Neural progenitor cell (in vitro differentiated cells): ENCODE measurements around the gene LILRB3. TPM values are rescaled to one million over a fixed set of nuclear protein-coding genes. Genes with fewer than 3 reads are reported as not detected.
A peak's percentile ranks its signal among the peaks of the same experiment; 100 is the strongest.

Experiments
- DNase-seq: peaks from one replicate; pipeline ENCODE4 v3.0.0-alpha.2; 2016; ENCODE audit warnings: low spot score
- H2AFZ ChIP-seq: fragments of 200-600 bp; sonication (generic); replicated peaks from 2 replicates; pipeline ENCODE4 v1.6.1; 2016; ENCODE audit warnings: antibody characterized with exemption
- H3F3A ChIP-seq: fragments of 200-600 bp; sonication (generic); 2 replicates; pipeline ENCODE4 v1.6.1; 2016; ENCODE audit warnings: antibody characterized with exemption, low read depth
- H3K27ac ChIP-seq: fragments of 200-600 bp; sonication (generic); 2 replicates; pipeline ENCODE4 v1.5.1; 2016; ENCODE audit warnings: mild to moderate bottlenecking
- H3K27me3 ChIP-seq: fragments of 200-600 bp; sonication (generic); 2 replicates; pipeline ENCODE4 v1.6.1; 2016; ENCODE audit warnings: mild to moderate bottlenecking, moderate library complexity
- H3K36me3 ChIP-seq: fragments of 200-600 bp; sonication (generic); 2 replicates; pipeline ENCODE4 v1.5.1; 2016
- H3K4me1 ChIP-seq: fragments of 200-600 bp; sonication (generic); 2 replicates; pipeline ENCODE4 v1.6.1; 2016; ENCODE audit warnings: mixed run types
- H3K4me2 ChIP-seq: fragments of 200-600 bp; sonication (generic); 2 replicates; pipeline ENCODE4 v1.6.1; 2016
- H3K4me3 ChIP-seq: fragments of 200-600 bp; sonication (generic); 2 replicates; pipeline ENCODE4 v1.5.1; 2016
- H3K79me2 ChIP-seq: fragments of 200-600 bp; sonication (generic); 2 replicates; pipeline ENCODE4 v1.6.1; 2016; ENCODE audit warnings: low read depth
- H3K9ac ChIP-seq: fragments of 200-600 bp; sonication (generic); 2 replicates; pipeline ENCODE4 v1.6.1; 2016
- H3K9me3 ChIP-seq: fragments of 200-600 bp; sonication (generic); 2 replicates; pipeline ENCODE4 v1.5.1; 2016; ENCODE audit warnings: low read depth
- H4K20me1 ChIP-seq: fragments of 200-600 bp; sonication (generic); 2 replicates; pipeline ENCODE4 v1.6.1; 2016; ENCODE audit warnings: low read depth
- H3K27ac Mint-ChIP-seq: 3 replicates; pipeline ENCODE4 v1.8.0; 2021; ENCODE audit warnings: mixed read lengths
- H3K27me3 Mint-ChIP-seq: 2 replicates; pipeline ENCODE4 v1.8.0; 2022; ENCODE audit warnings: low read depth, mild to moderate bottlenecking, inconsistent platforms, moderate library complexity, mixed read lengths; ENCODE audit not compliant: insufficient read depth
- H3K36me3 Mint-ChIP-seq: 3 replicates; pipeline ENCODE4 v1.8.0; 2021; ENCODE audit warnings: mixed read lengths
- H3K4me1 Mint-ChIP-seq: 3 replicates; pipeline ENCODE4 v1.8.0; 2021; ENCODE audit warnings: mixed read lengths
- H3K4me3 Mint-ChIP-seq: 3 replicates; pipeline ENCODE4 v1.8.0; 2021; ENCODE audit warnings: mild to moderate bottlenecking, moderate library complexity, mixed read lengths
- H3K9me3 Mint-ChIP-seq: 3 replicates; pipeline ENCODE4 v1.8.0; 2020; ENCODE audit warnings: mixed read lengths
- CTCF ChIP-seq: fragments of 200-600 bp; sonication (generic); IDR thresholded peaks from 2 replicates; pipeline ENCODE4 v1.5.1; 2017; ENCODE audit warnings: antibody characterized with exemption, mild to moderate bottlenecking
- EZH2 ChIP-seq: fragments of 200-600 bp; sonication (generic); IDR thresholded peaks from 2 replicates; pipeline ENCODE4 v1.6.1; 2017; ENCODE audit warnings: antibody characterized with exemption, mild to moderate bottlenecking, moderate library complexity
- EZH2phosphoT487 ChIP-seq: fragments of 200-600 bp; sonication (generic); IDR thresholded peaks from 2 replicates; pipeline ENCODE4 v1.6.1; 2017; ENCODE audit warnings: antibody characterized with exemption
- total RNA-seq: library from RNA; depleted of rRNA; stranded (reverse); fragments of >200 nt; gene quantifications from 2 replicates; pipeline ENCODE4 v1.2.3, GENCODE V29; 2015; ENCODE audit warnings: low replicate concordance

The LILRB3 gene
- total RNA-seq, 1 donor from 2014 or later = not detected

- H3K4me3 Mint-ChIP-seq = peak overlapping the region; percentile 100
- H2AFZ ChIP-seq = no peak overlapping the region
- no peak for DNase-seq
- no peak overlapping the region for H3K27ac ChIP-seq
- peaks cover 7% of the 10 kb centered on the region for H3K27me3 Mint-ChIP-seq
- peaks cover 64% of the 10 kb centered on the region for H3K79me2 ChIP-seq
- peak overlapping the region; percentile 54 for H3K9ac ChIP-seq
- no peaks in the 10 kb centered on the region for H3K9me3 ChIP-seq
- H3K4me1 ChIP-seq = peaks cover 33% of the 10 kb centered on the region
- no peaks in the 10 kb centered on the region for H3K9me3 Mint-ChIP-seq
- H3K36me3 Mint-ChIP-seq = peaks cover 34% of the 10 kb centered on the region
- peaks cover 72% of the 10 kb centered on the region for H4K20me1 ChIP-seq
- TF ChIP-seq EZH2phosphoT487 (no peak), EZH2 (no peak), CTCF (no peak)
- peak overlapping the region; percentile 67 for H3K4me3 ChIP-seq
- peak overlapping the region; percentile 97 for H3K4me2 ChIP-seq
- peaks cover 81% of the 10 kb centered on the region for H3F3A ChIP-seq
- H3K36me3 ChIP-seq = peaks cover 17% of the 10 kb centered on the region
- no peak overlapping the region for H3K27ac Mint-ChIP-seq
- no peaks in the 10 kb centered on the region for H3K27me3 ChIP-seq
- peaks cover 33% of the 10 kb centered on the region for H3K4me1 Mint-ChIP-seq
These were observed 19.6 kb downstream of the LILRB3 start for GRCh38 chr19:54203151-54203611.

- no peak for DNase-seq
- Histone ChIP-seq H4K20me1 (peaks cover 60% of the 10 kb centered on the region), H3K27ac (no peak overlapping the region), H2AFZ (no peak overlapping the region), H3K9me3 (no peaks in the 10 kb centered on the region), H3K79me2 (peaks cover 64% of the 10 kb centered on the region), H3F3A (peaks cover 70% of the 10 kb centered on the region), H3K4me1 (peaks cover 33% of the 10 kb centered on the region), H3K4me3 (peak overlapping the region; percentile 67), H3K9ac (peak overlapping the region; percentile 94), H3K4me2 (peak overlapping the region; percentile 97), H3K27me3 (no peaks in the 10 kb centered on the region), H3K36me3 (peaks cover 17% of the 10 kb centered on the region)
- Mint-ChIP-seq H3K4me3 (peak overlapping the region; percentile 100), H3K27ac (no peak overlapping the region), H3K4me1 (peaks cover 29% of the 10 kb centered on the region), H3K9me3 (no peaks in the 10 kb centered on the region), H3K36me3 (peaks cover 28% of the 10 kb centered on the region), H3K27me3 (peaks cover 7% of the 10 kb centered on the region)
- TF ChIP-seq EZH2 (no peak), EZH2phosphoT487 (no peak), CTCF (no peak)
These were observed 20.8 kb downstream of the LILRB3 start for GRCh38 chr19:54201980-54202379.

GRCh38 chr19:54201172-54201701, 21.6 kb downstream of the LILRB3 start:
- DNase-seq = no peak
- H3K36me3 ChIP-seq = peaks cover 17% of the 10 kb centered on the region
- TF ChIP-seq CTCF = no peak
- no peak for TF ChIP-seq EZH2phosphoT487
- TF ChIP-seq EZH2 = no peak
- H3K4me2 ChIP-seq = peak overlapping the region; percentile 97
- peaks cover 70% of the 10 kb centered on the region for H3F3A ChIP-seq
- no peaks in the 10 kb centered on the region for H3K9me3 ChIP-seq
- H2AFZ ChIP-seq = no peak overlapping the region
- Mint-ChIP-seq H3K4me3 (peak overlapping the region; percentile 100), H3K4me1 (peaks cover 29% of the 10 kb centered on the region), H3K27ac (peak overlapping the region; percentile 100), H3K27me3 (peaks cover 7% of the 10 kb centered on the region), H3K9me3 (no peaks in the 10 kb centered on the region), H3K36me3 (peaks cover 24% of the 10 kb centered on the region)
- peak overlapping the region; percentile 94 for H3K9ac ChIP-seq
- H3K4me1 ChIP-seq = peaks cover 33% of the 10 kb centered on the region
- H4K20me1 ChIP-seq = peaks cover 53% of the 10 kb centered on the region
- H3K4me3 ChIP-seq = peak overlapping the region; percentile 67
- peaks cover 57% of the 10 kb centered on the region for H3K79me2 ChIP-seq
- H3K27ac ChIP-seq = peak overlapping the region; percentile 94
- H3K27me3 ChIP-seq = no peaks in the 10 kb centered on the region
